HEK293 (cell line): ENCODE results near the gene SLX9.

Experiments used
- ZNF16 ChIP-seq: fragments of 450-650 bp; formaldehyde crosslinking; IDR thresholded peaks from 2 replicates; pipeline ENCODE4 v1.5.1; 2016; ENCODE audit warnings: low read depth, missing biosample characterization, missing genetic modification characterization
- TF ChIP-seq, protein P1 (sequence below): fragments of 450-650 bp; formaldehyde crosslinking; IDR thresholded peaks from 2 replicates; pipeline ENCODE4 v1.5.1; 2016; ENCODE audit warnings: missing biosample characterization, missing genetic modification characterization
- TF ChIP-seq, protein P2 (sequence below): fragments of 450-650 bp; formaldehyde crosslinking; IDR thresholded peaks from 2 replicates; pipeline ENCODE4 v1.5.1; 2017; ENCODE audit warnings: missing biosample characterization, mild to moderate bottlenecking, missing genetic modification characterization, moderate library complexity

DNA sequence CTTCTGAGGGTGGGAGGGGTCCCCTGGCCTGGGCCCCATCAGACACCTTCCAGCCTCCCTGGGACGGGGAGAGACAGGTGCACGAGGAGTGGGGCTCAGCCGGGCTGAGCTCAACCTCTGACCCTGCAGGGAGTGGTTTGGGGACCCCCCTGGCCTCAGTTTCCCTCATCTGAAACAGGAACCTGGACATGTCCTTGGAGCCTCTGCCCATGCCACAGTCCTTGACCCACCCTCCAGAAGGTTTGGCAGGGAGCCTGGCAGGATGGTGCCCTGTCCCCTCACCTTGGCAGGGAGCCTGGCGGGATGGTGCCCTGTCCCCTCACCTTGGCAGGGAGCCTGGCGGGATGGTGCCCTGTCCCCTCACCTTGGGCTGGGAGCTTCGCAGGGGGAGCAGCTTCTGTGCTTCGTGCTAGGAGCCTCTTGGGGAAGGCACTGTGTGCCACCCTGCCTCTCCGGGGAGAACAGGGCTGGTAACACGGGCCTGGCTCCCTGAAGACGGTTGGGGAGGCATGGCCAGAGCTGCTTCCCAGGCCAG lies 58.3 kb downstream of the SLX9 start:
- TF ChIP-seq ZNF16 (tag by site-specific recombination) = no peak
- TF ChIP-seq, protein P1, sequence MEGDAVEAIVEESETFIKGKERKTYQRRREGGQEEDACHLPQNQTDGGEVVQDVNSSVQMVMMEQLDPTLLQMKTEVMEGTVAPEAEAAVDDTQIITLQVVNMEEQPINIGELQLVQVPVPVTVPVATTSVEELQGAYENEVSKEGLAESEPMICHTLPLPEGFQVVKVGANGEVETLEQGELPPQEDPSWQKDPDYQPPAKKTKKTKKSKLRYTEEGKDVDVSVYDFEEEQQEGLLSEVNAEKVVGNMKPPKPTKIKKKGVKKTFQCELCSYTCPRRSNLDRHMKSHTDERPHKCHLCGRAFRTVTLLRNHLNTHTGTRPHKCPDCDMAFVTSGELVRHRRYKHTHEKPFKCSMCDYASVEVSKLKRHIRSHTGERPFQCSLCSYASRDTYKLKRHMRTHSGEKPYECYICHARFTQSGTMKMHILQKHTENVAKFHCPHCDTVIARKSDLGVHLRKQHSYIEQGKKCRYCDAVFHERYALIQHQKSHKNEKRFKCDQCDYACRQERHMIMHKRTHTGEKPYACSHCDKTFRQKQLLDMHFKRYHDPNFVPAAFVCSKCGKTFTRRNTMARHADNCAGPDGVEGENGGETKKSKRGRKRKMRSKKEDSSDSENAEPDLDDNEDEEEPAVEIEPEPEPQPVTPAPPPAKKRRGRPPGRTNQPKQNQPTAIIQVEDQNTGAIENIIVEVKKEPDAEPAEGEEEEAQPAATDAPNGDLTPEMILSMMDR = no peak
- TF ChIP-seq, protein P2, sequence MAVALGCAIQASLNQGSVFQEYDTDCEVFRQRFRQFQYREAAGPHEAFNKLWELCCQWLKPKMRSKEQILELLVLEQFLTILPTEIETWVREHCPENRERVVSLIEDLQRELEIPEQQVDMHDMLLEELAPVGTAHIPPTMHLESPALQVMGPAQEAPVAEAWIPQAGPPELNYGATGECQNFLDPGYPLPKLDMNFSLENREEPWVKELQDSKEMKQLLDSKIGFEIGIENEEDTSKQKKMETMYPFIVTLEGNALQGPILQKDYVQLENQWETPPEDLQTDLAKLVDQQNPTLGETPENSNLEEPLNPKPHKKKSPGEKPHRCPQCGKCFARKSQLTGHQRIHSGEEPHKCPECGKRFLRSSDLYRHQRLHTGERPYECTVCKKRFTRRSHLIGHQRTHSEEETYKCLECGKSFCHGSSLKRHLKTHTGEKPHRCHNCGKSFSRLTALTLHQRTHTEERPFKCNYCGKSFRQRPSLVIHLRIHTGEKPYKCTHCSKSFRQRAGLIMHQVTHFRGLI (tag by site-specific recombination) = no peak
